Activated CD4-positive, CD25-positive, alpha-beta regulatory T cell treated with anti-CD3 and anti-CD28 coated beads, Interleukin-2, amount 50 U/mL, for 24 hours (primary cell): Measurements from ENCODE around the gene FAR2.
"Not testable (repeated sequence)": the region's sequence is repeated elsewhere in the genome, so short reads cannot be mapped to it uniquely, and the experiment has no call there.

Source experiments
- ATAC-seq, 2 donors: fragments of 150-1000 bp; cut with Tn5 transposase; one replicate each; pipeline ENCODE4 v1.10.0; 2021; ENCODE audit warnings: mild to moderate bottlenecking in 1 of 2, moderate library complexity in 1 of 2

Gene FAR2

GRCh38 chr12:29238822-29239291 lies 89.8 kb downstream of the FAR2 start:
- ATAC-seq = no peak

- ATAC-seq = no peak
These were observed 90.3 kb downstream of the FAR2 start for GRCh38 chr12:29239336-29239735.

- ATAC-seq = no peak
These were observed 91.4 kb downstream of the FAR2 start for GRCh38 chr12:29240441-29240840.

DNA sequence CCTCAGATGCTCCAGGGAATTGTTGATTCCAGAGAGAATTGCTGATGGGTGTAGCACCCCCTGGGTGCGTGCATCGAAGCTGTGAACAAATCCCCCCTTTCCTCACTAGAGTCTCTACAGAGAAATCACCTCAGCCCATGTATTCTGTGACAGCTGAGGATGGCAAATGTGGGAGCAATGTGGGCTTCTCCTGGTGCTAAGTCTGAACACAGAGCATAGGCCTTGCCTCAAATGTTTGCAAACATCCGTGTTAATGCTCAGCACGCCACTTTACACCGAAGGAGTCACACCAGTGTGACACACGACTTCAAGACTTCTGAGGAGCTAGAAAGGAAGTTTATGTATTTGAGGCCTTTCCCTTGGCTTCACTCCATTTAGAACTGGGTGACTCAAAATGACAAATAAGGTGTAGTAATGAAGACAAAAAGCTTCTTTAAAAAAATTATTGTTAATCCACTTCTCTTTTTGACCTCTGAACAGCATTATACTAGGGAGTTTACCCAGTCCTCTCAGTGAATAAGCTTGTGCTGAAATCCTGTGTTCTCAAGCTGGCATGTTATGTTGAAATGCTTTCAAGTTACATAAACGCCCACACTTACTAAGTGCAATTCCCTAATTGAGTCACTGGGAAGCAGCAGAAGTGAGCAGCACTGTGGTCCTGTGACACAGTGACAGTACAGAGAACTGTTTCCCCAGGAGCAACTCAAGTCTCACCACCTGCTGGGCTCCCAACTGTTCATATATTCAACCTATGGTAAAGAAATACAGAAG lies 92.9 kb downstream of the FAR2 start:
- peak; percentile 63 to 64 for ATAC-seq

DNA sequence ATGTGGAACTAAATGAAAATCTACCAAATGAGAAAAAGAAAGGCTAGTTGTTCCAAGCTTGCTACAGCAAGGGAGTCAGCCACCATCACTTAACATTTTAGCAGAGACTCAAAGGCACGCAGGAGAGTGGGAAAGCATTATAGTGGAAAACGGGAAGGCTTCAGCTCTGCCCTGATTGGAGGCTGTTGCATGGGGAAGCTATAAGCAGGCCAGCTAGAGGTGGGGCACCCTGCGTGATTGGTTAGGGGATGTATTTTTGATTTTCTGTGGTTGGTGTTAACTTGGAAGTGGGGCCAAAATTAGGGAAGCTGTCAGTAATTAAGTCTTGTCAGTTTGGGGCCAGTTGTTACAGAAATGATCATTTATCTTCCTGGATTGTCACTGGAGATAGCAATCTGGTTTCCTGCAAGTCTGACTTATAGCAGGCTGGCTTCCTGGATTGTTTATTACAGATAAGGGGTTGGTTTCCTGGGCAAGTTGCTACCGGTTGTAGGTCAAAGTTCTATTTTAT lies 93.9 kb downstream of the FAR2 start:
- no peak for ATAC-seq

GRCh38 chr12:29244159-29244765 lies 95.2 kb downstream of the FAR2 start:
- no peak for ATAC-seq

DNA sequence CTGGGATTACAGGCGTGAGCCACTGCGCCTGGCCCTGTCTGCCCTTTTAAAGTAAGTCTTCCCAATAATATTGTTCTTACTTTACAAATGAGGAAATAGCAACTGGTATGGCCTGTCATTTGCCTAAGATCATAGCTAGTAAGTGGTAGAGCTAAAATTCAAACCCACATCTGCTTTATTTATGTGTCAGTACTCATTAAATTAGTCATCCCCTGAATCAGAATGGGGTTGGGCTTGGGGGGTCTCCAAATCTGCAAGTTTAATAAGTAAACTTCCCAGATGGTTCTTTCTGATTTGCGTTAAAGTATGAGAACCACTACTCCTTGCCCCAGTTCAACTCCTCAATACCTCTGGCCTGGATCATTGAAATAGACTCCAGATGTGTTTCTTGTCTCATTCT lies 96.2 kb downstream of the FAR2 start:
- ATAC-seq = no peak

- no peak for ATAC-seq
These were observed 100.9 kb downstream of the FAR2 start for GRCh38 chr12:29249930-29250329.

DNA sequence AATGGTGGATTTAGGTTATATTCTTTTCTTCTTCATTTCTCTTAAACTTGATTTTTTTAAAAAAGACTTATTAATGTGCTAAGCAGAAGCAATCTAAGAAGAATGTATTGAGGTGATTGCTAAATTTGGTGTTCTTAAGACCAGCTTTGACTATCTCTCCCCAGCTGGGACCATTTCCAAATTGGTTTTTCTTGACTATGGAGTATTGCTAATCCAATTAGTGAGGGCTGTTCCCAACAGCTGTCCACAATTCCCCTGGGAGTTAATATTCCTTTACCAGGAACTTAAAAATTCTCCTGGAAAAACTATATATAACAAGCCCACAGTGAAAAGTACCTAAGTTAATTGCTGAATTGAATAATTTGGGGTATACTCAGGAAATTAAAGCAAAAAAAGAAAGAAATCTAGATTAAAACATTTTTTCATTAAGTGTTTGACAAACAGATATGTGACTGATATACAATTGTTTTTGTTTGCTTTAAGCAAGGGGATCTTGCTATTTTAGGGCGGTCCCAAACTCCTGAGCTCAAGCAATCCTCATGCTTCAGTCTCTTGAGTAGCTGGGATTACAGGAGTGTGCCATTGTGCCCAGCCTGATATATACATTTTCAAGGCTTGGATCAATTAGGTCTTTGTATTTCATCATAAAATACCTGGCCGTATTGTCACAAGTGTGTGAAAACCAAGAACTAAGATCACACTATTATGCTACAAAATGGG lies 105.0 kb downstream of the FAR2 start:
- no peak for ATAC-seq

DNA sequence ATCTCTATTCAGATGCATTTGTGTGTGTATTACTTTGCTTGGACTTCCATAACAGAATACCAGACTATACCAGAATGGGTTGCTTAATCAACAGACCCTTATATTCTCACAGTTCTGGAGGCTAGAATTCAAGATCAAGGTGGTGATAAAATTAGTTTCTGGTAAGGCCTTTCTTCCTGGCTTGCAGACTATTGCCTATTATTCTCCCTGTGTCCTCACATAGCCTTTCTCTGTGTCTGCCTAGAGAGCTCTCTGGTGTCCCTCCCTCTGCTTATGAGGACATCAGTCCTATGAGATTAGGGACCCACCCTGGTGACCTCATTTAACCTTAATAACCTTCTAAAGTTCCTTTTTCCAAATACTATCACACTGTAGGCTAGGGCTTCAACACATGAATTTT lies 106.0 kb downstream of the FAR2 start:
- ATAC-seq = no peak

DNA sequence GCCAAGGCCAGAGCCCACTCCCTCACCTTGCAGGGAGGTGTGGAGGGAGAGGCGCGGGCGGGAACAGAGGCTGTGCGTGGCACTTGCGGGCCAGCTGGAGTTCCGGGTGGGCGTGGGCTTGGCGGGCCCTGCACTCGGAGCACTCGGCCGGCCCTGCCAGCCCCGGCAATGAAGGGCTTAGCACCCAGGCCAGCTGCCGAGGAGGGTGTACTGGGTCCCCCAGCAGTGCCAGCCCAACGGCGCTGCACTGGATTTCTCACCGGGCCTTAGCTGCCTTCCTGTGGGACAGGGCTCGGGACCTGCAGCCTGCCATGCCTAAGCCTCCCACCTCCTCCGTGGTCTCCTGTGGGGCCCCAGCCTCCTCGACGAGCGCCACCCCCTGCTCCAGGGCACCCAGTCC lies 107.5 kb downstream of the FAR2 start:
- no peak for ATAC-seq

DNA sequence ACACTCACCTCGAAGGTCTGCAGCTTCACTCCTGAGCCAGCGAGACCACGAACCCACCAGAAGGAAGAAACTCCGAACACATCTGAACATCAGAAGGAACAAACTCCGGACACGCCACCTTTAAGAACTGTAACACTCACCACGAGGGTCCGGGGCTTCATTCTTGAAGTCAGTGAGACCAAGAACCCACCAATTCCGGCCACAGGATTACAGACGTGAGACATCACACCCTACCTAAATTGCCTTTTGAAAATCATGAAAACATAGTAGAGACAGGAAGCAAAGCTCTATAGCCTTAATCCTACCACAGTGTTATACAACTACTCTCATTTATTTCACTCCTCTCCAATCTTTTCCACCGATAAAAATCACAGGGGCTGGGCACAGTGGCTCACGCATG lies 108.6 kb downstream of the FAR2 start:
- not testable (repeated sequence) for ATAC-seq

- ATAC-seq = no peak
These were observed 115.3 kb downstream of the FAR2 start for GRCh38 chr12:29264424-29264823.

GRCh38 chr12:29269706-29270408 lies 120.8 kb downstream of the FAR2 start:
- no peak for ATAC-seq

DNA sequence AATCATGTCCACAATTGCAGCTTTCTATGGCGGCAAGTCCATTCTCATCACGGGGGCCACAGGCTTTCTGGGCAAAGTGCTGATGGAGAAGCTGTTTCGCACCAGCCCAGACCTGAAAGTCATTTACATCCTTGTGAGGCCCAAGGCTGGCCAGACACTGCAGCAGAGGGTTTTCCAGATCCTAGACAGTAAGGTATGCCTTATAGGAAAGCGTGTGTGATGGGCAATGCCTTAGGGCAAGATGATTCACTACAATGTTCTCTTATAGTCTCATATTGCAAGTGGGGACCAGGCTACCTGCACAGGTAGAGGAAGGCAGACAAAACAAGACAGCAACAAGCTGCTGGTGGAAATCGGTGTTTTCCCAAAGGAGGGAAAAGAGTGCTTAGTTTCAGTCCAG lies 121.4 kb downstream of the FAR2 start:
- no peak for ATAC-seq

DNA sequence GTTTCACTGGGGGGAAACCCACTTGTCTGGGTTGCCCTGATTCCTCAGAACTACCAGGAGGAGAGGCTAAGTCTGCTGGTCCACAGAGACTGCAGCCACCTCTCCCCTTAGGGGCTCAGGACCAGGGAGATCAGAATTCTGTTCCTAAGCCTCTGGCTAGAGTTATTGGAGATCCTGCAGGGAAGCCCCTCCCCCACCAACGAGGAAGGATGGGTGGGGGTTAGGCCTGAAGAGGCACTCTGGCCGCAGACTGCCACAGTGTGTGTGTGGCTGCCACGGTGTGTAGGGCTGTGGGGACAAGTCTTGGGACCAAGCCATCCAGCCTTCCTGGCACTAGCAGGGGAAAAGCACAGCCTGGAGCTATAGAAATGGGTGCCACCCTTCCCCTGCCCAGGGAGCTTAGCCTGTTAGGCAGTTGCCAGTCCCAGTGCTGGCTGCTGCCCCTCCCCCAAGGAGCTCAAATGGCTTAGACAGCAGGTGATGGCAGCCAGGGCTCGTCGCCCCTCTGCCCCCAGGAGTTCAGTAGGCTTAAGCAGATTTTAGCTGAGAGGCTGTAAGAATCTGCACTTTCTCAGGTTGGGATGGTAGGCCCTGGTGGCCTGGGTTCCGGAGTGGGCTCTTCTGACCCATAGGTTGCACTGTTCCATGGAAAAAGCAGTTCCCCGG lies 124.2 kb downstream of the FAR2 start:
- ATAC-seq = no peak

- ATAC-seq = no peak
These were observed 126.8 kb downstream of the FAR2 start for GRCh38 chr12:29275834-29276233.

- no peak for ATAC-seq
These were observed 128.2 kb downstream of the FAR2 start for GRCh38 chr12:29277231-29277630.

DNA sequence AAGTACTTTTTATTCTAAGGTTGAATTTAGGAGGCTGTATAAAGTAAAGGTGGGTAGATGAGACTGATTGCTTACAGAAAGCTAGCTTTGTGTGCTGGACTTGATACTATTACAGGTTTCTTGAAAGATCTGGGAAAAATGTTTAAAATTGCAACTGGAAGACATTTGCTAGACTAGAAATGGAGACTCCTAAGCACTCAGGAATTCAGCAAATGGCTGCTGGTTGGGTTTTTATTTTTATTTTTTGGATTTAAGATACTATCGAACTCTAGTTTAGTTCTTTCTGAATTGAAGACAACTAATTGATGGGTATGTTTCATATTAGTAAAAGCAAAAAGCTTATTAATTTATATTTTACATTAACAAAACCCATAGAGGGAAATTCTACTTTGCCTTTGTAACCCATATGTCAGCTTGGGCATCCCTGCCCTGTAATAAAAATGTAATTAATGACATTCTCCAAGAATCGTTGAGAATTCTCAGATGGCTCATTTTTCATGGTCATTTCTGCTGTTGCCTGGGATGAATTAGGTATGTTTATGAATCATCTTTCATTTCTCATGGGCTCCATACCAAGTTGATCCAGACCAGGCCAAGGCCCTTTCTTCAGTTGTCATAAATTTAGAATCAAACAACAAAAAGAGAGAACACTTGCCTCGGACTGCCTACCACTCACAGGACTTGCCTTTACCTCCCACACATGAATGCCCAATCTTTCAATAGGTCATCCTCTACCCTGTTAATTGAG lies 129.8 kb downstream of the FAR2 start:
- no peak for ATAC-seq

- ATAC-seq = no peak
These were observed 132.4 kb downstream of the FAR2 start for GRCh38 chr12:29281371-29282005.
